GM12878 (cell line): Measurements from ENCODE around the gene ULK4. TPM values are rescaled to one million over a fixed set of nuclear protein-coding genes. Genes with fewer than 3 reads are reported as not detected.

ENCODE experiments used
- ATAC-seq: fragments of 200-7000 bp; cut with Tn5 transposase; 3 replicates; pipeline ENCODE4 v1.9.1; 2020; ENCODE audit warnings: mild to moderate bottlenecking, moderate library complexity
- BruUV-seq: library from RNA; stranded (reverse); fragments of 400-500 nt; replicated peaks from 2 replicates; lab custom pipeline; 2021; lab: Mats Ljungman, UMichigan
- CTCF ChIA-PET: fragments of 300-600 bp; sonication (Branson Sonifier 250); formaldehyde crosslinking; extraction: SDS; loops from one replicate; lab custom pipeline; 2021; ENCODE audit warnings: inconsistent platforms; lab: Yijun Ruan, JAX
- POLR2A ChIA-PET: fragments of 350-600 bp; formaldehyde crosslinking; extraction: SDS; loops from one replicate; lab custom pipeline; 2021; ENCODE audit warnings: inconsistent platforms; lab: Charles Lee
- RAD21 ChIA-PET: fragments of 300-600 bp; sonication (Branson Sonifier 250); formaldehyde crosslinking; loops from one replicate; lab custom pipeline; 2023; ENCODE audit warnings: antibody characterized with exemption; ENCODE audit not compliant: unreplicated experiment; lab: Charles Lee
- SMC1A ChIA-PET: fragments of 300-600 bp; sonication (Branson Sonifier 250); formaldehyde crosslinking; loops from one replicate; lab custom pipeline; 2023; ENCODE audit not compliant: unreplicated experiment, uncharacterized antibody; lab: Charles Lee
- DNase-seq: peaks from one replicate; pipeline ENCODE4 v3.0.0-alpha.2; 2011; ENCODE audit warnings: low read depth, low spot score
- FAIRE-seq: peaks from 3 replicates; lab custom pipeline; 2011; peaks lifted over from hg19 to GRCh38; lab: Jason Lieb, UNC
- H2AFZ ChIP-seq: 2 replicates; pipeline ENCODE4 v1.6.0; 2011; ENCODE audit warnings: low read depth, low read length, control low read depth; ENCODE audit not compliant: control insufficient read depth
- H3K27ac ChIP-seq: 2 replicates; pipeline ENCODE4 v1.5.1; 2011; ENCODE audit warnings: control low read depth; ENCODE audit not compliant: control insufficient read depth, insufficient read depth
- H3K27me3 ChIP-seq, 2 experiments: replicated peaks in 1 of 2; 2 replicates each; pipeline versions ENCODE4 v1.6.0 to v1.6.1; 2011; ENCODE audit warnings: low read length in 1 of 2; ENCODE audit not compliant: control insufficient read depth in 2 of 2, insufficient read depth in 2 of 2
- H3K36me3 ChIP-seq, 2 experiments: 2 replicates each; pipeline ENCODE4 v1.5.1; 2011; ENCODE audit warnings: low read length in 1 of 2; ENCODE audit not compliant: control insufficient read depth in 2 of 2, insufficient read depth in 2 of 2
- H3K4me1 ChIP-seq: 2 replicates; pipeline ENCODE4 v1.6.1; 2011; ENCODE audit warnings: mild to moderate bottlenecking, low read length, moderate library complexity, mixed read lengths; ENCODE audit not compliant: control insufficient read depth, insufficient read depth
- H3K4me2 ChIP-seq: 2 replicates; pipeline ENCODE4 v1.6.0; 2011; ENCODE audit warnings: control low read depth; ENCODE audit not compliant: control insufficient read depth, insufficient read depth
- H3K4me3 ChIP-seq: fragments of 200-600 bp; sonication (generic); 2 replicates; pipeline ENCODE4 v1.5.1; 2016
- H3K79me2 ChIP-seq: 2 replicates; pipeline ENCODE4 v1.6.0; 2011; ENCODE audit warnings: low read length; ENCODE audit not compliant: control insufficient read depth, insufficient read depth
- H3K9ac ChIP-seq: 2 replicates; pipeline ENCODE4 v1.8.0; 2011; ENCODE audit warnings: low read length, control low read depth, mixed read lengths; ENCODE audit not compliant: control insufficient read depth, insufficient read depth
- H3K9me3 ChIP-seq: replicated peaks from 3 replicates; pipeline ENCODE4 v1.5.1; 2011; ENCODE audit warnings: mild to moderate bottlenecking, low read length; ENCODE audit not compliant: control insufficient read depth, insufficient read depth
- H4K20me1 ChIP-seq: 2 replicates; pipeline ENCODE4 v1.6.0; 2011; ENCODE audit not compliant: control insufficient read depth, insufficient read depth
- GABPA ChIP-seq: IDR thresholded peaks from 2 replicates; pipeline ENCODE4 v1.6.1; 2014; ENCODE audit warnings: antibody characterized with exemption, low read depth, mild to moderate bottlenecking, inconsistent platforms
- IRF4 ChIP-seq: IDR thresholded peaks from 2 replicates; pipeline ENCODE4 v1.6.1; 2011; ENCODE audit warnings: low read depth, low read length
- PRDM15 ChIP-seq: fragments of 450-650 bp; formaldehyde crosslinking; IDR thresholded peaks from 2 replicates; pipeline ENCODE4 v1.4.0; 2020; ENCODE audit warnings: mild to moderate bottlenecking, moderate library complexity
- SIX5 ChIP-seq: IDR thresholded peaks from 2 replicates; pipeline ENCODE4 v1.6.1; 2011; ENCODE audit warnings: mild to moderate bottlenecking, low read depth, low read length, moderate library complexity; ENCODE audit not compliant: severe bottlenecking
- SMAD1 ChIP-seq: fragments of 450-650 bp; IDR thresholded peaks from 2 replicates; pipeline ENCODE4 v1.6.1; 2018; ENCODE audit warnings: mild to moderate bottlenecking, low read depth; ENCODE audit not compliant: partially characterized antibody
- SMAD5 ChIP-seq: IDR thresholded peaks from 2 replicates; pipeline ENCODE4 v1.6.1; 2016; ENCODE audit warnings: antibody characterized with exemption, low read depth
- SMC3 ChIP-seq: IDR thresholded peaks from 2 replicates; pipeline ENCODE4 v1.6.1; 2011; ENCODE audit warnings: low read length, improper control_type of control experiment, borderline replicate concordance
- STAT1 ChIP-seq: fragments of 450-650 bp; conservative IDR thresholded peaks from 2 replicates; pipeline ENCODE4 v1.6.1; 2014; ENCODE audit warnings: antibody characterized with exemption, mild to moderate bottlenecking
- YY1 ChIP-seq: IDR thresholded peaks from 2 replicates; pipeline ENCODE4 v1.6.1; 2011; ENCODE audit warnings: low read depth, mild to moderate bottlenecking, low read length
- ZNF274 ChIP-seq: IDR thresholded peaks from one replicate; pipeline ENCODE4 v1.8.0; 2011; ENCODE audit not compliant: insufficient read length, insufficient read depth
- WGBS: methylation state at CpG from one replicate; pipeline ENCODE4 v1.1.6; 2016; ENCODE audit warnings: low lambda C conversion rate; ENCODE audit not compliant: insufficient replicate concordance, insufficient coverage; ENCODE audit errors: missing lambda C conversion rate; 5-methylcytosine and 5-hydroxymethylcytosine counted together
- in situ Hi-C: fragments of 300-500 bp; cut with MboI; formaldehyde crosslinking; loops from 9 replicates; pipeline ENCODE4 v1.14.3; 2018; ENCODE audit warnings: mixed read lengths
- intact Hi-C: fragments of 100-400 bp; cut with micrococcal nuclease; formaldehyde crosslinking; loops from one replicate; pipeline ENCODE4 v1.14.2; 2022; ENCODE audit not compliant: unreplicated experiment
- polyA plus RNA-seq, 11 experiments: library from polyadenylated mRNA; depleted of rRNA in 4 of 11; unstranded in 6 of 11; stranded (reverse) in 5 of 11; fragments of >200 nt; fragmentation: Nextera tagmentation in 4 of 11; fragmentation: Illumina TruSeq in 1 of 11; extraction: Ambion mirVana in 4 of 11; extraction: Trizol in 1 of 11; gene quantifications; 1 replicate in 1 of 11; 2 replicates in 10 of 11; pipeline versions ENCODE4 v1.2.1 to v1.2.3, GENCODE V29; 2011 to 2016; ENCODE audit warnings: inconsistent platforms in 2 of 11, missing spikeins in 2 of 11, low read depth in 1 of 11
- total RNA-seq, 4 experiments: library from RNA; depleted of rRNA in 3 of 4; stranded (reverse); fragments of >200 nt in 3 of 4; fragmentation: Illumina TruSeq in 1 of 4; extraction: Trizol in 1 of 4; gene quantifications; 2 replicates each; pipeline versions ENCODE4 v1.2.1 to v1.2.3, GENCODE V29; 2013 to 2021

ULK4 gene
- total and polyA plus RNA-seq, 10 of the 15 experiments (the other 5 are each of a cell fraction or from before 2014, with no cell fraction given): 3.5 to 7.6 (median 6.3) TPM

- TF ChIP-seq PRDM15 (CRISPR knock-in tag): no peak
- no peak for TF ChIP-seq IRF4
- no peak for TF ChIP-seq YY1
- no peak for TF ChIP-seq ZNF274
Observed at GRCh38 chr3:41698898-41699297, 263.0 kb downstream of the ULK4 start (continued).

- in situ Hi-C loops: no loop called here
- CTCF ChIA-PET: interaction anchor here (1.5 kb wide), 1 partner anchor 182 kb away, joined by 6 read pairs; no protein-coding TSS in a partner anchor
Observed at GRCh38 chr3:41697702-41698101, 264.2 kb downstream of the ULK4 start.

More at GRCh38 chr3:41697702-41698101, 264.2 kb downstream of the ULK4 start:
- Histone ChIP-seq H3K4me1 (no peaks in the 10 kb centered on the region), H3K79me2 (no peaks in the 10 kb centered on the region), H3K4me3 (no peak overlapping the region), H4K20me1 (no peaks in the 10 kb centered on the region), H3K9me3 (no peaks in the 10 kb centered on the region), H3K9ac (no peak overlapping the region), H2AFZ (no peak overlapping the region), H3K27ac (no peak overlapping the region), H3K27me3 (no peaks in the 10 kb centered on the region), H3K36me3 (no peaks in the 10 kb centered on the region), H3K4me2 (no peak overlapping the region)
- DNase-seq (no peak), ATAC-seq (no peak), FAIRE-seq (no peak)
- POLR2A ChIA-PET: no interaction called here
- intact Hi-C loops: loop anchor here (5.0 kb wide), 1 partner anchor 185 kb away; no protein-coding TSS in a partner anchor
- SMC1A ChIA-PET: no interaction called here
- RAD21 ChIA-PET: no interaction called here
- WGBS: 100% methylated on average over 1 of the region's 1 CpG
- no TSS peak for BruUV-seq
- no peak for TF ChIP-seq SIX5
- TF ChIP-seq SMC3: no peak
- no peak for TF ChIP-seq STAT1
- no peak for TF ChIP-seq ZNF274
- TF ChIP-seq SMAD1: no peak
- TF ChIP-seq GABPA: no peak
- no peak for TF ChIP-seq SMAD5
